Measurements from ENCODE around the gene EIF3K.
A peak's percentile ranks its signal among the peaks of the same experiment; 100 is the strongest.

Gene EIF3K

DNA sequence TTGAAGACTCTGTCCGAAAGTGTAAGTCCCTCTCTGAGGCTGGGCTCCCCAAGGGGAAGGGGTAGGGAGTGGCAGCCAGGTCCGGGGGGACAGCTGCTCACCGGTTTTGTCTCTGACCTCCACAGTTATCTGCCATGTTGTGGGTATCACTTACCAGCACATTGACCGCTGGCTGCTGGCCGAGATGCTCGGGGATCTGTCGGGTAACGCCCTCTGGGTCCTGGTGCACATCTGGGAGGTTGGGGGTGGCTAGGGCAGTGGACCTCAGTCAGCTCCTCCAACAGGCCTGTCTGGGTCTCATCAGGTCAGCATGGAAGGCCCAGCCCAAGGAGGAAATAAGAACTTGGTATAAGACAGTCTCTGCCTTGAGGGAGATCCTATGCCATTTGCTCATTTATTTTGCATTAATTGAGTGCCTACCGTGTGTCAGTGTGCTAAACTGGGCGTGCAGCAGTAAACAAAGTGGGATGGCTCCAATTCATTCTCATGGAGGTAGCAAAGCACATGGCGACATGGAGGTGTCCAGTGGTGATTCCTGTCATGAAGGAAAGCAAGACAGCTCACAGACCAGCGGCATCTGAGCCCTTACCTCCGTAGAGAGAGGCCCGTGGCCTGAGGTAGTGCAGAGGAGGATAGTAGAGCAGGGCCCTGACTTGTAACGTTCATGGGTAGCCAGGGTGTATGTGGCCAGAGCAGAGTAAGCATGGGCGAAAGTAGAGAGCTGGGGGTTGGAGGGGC lies 13.7 kb downstream of the EIF3K start:
- DNase-seq, result no peak
- H3K4me1 Mint-ChIP-seq (ENCODE audit: low read depth), result peaks cover 34% of the 10 kb centered on the region
- H3K36me3 Mint-ChIP-seq (ENCODE audit: low read depth), result peaks cover 87% of the 10 kb centered on the region
- H3K9me3 Mint-ChIP-seq, result no peaks in the 10 kb centered on the region
- H3K27ac Mint-ChIP-seq, result no peak overlapping the region
- H3K4me3 Mint-ChIP-seq, result no peak overlapping the region
- H3K27me3 Mint-ChIP-seq, result no peaks in the 10 kb centered on the region

- H3K9me3 Mint-ChIP-seq, result no peaks in the 10 kb centered on the region
- H3K27ac Mint-ChIP-seq, result peak overlapping the region; percentile 87
- no peak overlapping the region for H3K4me3 Mint-ChIP-seq
- peaks cover 34% of the 10 kb centered on the region for H3K4me1 Mint-ChIP-seq (ENCODE audit: low read depth)
- peaks cover 71% of the 10 kb centered on the region for H3K36me3 Mint-ChIP-seq (ENCODE audit: low read depth)
- H3K27me3 Mint-ChIP-seq, result no peaks in the 10 kb centered on the region
- DNase-seq, result peak; percentile 82
Observed at GRCh38 chr19:38634757-38635482, 15.9 kb downstream of the EIF3K start.

GRCh38 chr19:38635483-38636399 lies 16.8 kb downstream of the EIF3K start:
- Mint-ChIP-seq H3K9me3 (no peaks in the 10 kb centered on the region), H3K36me3 (ENCODE audit: low read depth) (peaks cover 65% of the 10 kb centered on the region), H3K4me3 (no peak overlapping the region), H3K27me3 (no peaks in the 10 kb centered on the region), H3K4me1 (ENCODE audit: low read depth) (peaks cover 34% of the 10 kb centered on the region), H3K27ac (peak overlapping the region; percentile 76)
- DNase-seq, result no peak

GRCh38 chr19:38638461-38638860 lies 19.5 kb downstream of the EIF3K start:
- Mint-ChIP-seq H3K27me3 (no peaks in the 10 kb centered on the region), H3K36me3 (ENCODE audit: low read depth) (peaks cover 39% of the 10 kb centered on the region), H3K4me1 (ENCODE audit: low read depth) (peaks cover 32% of the 10 kb centered on the region), H3K9me3 (no peaks in the 10 kb centered on the region), H3K4me3 (no peak overlapping the region), H3K27ac (no peak overlapping the region)
- no peak for DNase-seq

DNA sequence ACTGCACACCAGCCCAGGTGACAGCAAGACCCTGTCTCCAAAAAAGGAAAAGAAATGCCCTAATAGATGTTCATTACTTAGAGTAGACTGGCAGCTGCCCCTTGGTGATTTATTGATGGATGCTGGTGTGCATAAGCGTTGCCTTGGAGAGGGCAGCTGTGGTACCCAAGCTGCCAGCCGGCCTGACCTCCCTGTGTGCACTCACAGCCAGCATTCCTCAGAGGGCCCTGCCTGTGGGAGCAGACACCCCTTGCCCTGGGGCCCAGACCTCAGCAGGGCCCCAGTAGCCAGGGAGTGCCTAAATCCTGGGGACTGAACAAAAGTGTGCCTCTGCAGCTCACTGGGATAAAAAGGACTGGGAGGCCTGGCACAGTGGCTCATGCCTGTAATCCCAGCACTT lies 20.7 kb downstream of the EIF3K start:
- H3K9me3 Mint-ChIP-seq, result no peaks in the 10 kb centered on the region
- DNase-seq, result no peak
- no peak overlapping the region for H3K27ac Mint-ChIP-seq
- no peak overlapping the region for H3K4me3 Mint-ChIP-seq
- H3K36me3 Mint-ChIP-seq (ENCODE audit: low read depth), result peaks cover 34% of the 10 kb centered on the region
- peaks cover 29% of the 10 kb centered on the region for H3K4me1 Mint-ChIP-seq (ENCODE audit: low read depth)
- H3K27me3 Mint-ChIP-seq, result no peaks in the 10 kb centered on the region

DNA sequence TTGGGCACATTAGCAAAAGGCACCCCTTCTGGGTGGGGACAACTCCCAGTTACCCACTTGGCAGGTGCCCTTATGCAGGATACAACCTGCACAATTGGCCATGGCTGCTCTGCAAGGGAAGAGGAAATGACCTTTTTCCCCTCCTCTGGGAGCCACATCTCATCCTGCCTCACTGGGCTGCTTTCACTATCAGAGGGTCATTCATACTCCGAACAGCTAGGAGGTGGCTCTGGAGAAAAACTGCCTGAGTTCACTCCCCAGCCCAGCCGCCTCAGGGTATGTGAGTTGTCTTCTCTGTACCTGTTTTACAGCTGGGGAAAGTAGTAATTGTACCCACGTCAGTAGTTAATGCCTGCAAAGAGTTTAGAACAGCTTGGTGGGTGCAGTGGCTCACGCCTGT lies 21.4 kb downstream of the EIF3K start:
- peaks cover 27% of the 10 kb centered on the region for H3K36me3 Mint-ChIP-seq (ENCODE audit: low read depth)
- peaks cover 23% of the 10 kb centered on the region for H3K4me1 Mint-ChIP-seq (ENCODE audit: low read depth)
- no peak overlapping the region for H3K27ac Mint-ChIP-seq
- H3K4me3 Mint-ChIP-seq, result no peak overlapping the region
- no peaks in the 10 kb centered on the region for H3K9me3 Mint-ChIP-seq
- DNase-seq, result no peak
- no peaks in the 10 kb centered on the region for H3K27me3 Mint-ChIP-seq

- Mint-ChIP-seq H3K4me1 (ENCODE audit: low read depth) (peaks cover 7% of the 10 kb centered on the region), H3K4me3 (no peak overlapping the region), H3K36me3 (ENCODE audit: low read depth) (peaks cover 9% of the 10 kb centered on the region), H3K27me3 (no peaks in the 10 kb centered on the region), H3K27ac (no peak overlapping the region), H3K9me3 (no peaks in the 10 kb centered on the region)
- no peak for DNase-seq
Observed at GRCh38 chr19:38642176-38642575, 23.2 kb downstream of the EIF3K start.

DNA sequence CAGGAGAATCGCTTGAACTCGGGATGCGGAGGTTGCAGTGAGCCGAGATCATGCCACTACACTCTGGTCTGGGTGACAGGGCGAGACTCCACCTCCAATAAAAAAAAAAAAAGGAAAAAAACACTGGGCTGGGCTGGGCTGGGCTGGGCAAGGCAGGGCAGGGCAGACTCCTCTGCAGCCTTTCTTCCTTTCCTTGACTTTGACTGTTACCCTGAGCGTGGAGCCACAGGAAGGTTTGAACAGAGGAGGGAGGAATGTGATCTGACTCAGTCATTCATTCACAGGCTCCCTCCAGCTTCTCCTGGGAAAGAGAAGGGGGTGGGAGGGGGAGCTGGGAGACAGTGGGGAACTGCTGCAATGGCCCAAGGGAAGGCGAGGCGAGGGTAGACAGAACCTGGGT lies 25.7 kb downstream of the EIF3K start:
- peaks cover 3% of the 10 kb centered on the region for H3K27me3 Mint-ChIP-seq
- H3K27ac Mint-ChIP-seq, result no peak overlapping the region
- no peak overlapping the region for H3K4me3 Mint-ChIP-seq
- no peaks in the 10 kb centered on the region for H3K9me3 Mint-ChIP-seq
- DNase-seq, result no peak
- peaks cover 15% of the 10 kb centered on the region for H3K4me1 Mint-ChIP-seq (ENCODE audit: low read depth)
- peaks cover 18% of the 10 kb centered on the region for H3K36me3 Mint-ChIP-seq (ENCODE audit: low read depth)

GRCh38 chr19:38647368-38647965 lies 28.5 kb downstream of the EIF3K start, which contains the start of gene ACTN4:
Gene ACTN4 (plus strand): TSS chr19:38647649. CDS start chr19:38647746, 97 bp downstream.
- H3K36me3 Mint-ChIP-seq (ENCODE audit: low read depth), result peaks cover 28% of the 10 kb centered on the region
- H3K4me1 Mint-ChIP-seq (ENCODE audit: low read depth), result peaks cover 42% of the 10 kb centered on the region
- peak within 1 kb of the TSS; percentile 98 for H3K4me3 Mint-ChIP-seq
- DNase-seq, result peak; percentile 100
- H3K9me3 Mint-ChIP-seq, result no peaks in the 10 kb centered on the region
- H3K27me3 Mint-ChIP-seq, result peaks cover 7% of the 10 kb centered on the region
- peak within 1 kb of the TSS; percentile 90 for H3K27ac Mint-ChIP-seq

DNA sequence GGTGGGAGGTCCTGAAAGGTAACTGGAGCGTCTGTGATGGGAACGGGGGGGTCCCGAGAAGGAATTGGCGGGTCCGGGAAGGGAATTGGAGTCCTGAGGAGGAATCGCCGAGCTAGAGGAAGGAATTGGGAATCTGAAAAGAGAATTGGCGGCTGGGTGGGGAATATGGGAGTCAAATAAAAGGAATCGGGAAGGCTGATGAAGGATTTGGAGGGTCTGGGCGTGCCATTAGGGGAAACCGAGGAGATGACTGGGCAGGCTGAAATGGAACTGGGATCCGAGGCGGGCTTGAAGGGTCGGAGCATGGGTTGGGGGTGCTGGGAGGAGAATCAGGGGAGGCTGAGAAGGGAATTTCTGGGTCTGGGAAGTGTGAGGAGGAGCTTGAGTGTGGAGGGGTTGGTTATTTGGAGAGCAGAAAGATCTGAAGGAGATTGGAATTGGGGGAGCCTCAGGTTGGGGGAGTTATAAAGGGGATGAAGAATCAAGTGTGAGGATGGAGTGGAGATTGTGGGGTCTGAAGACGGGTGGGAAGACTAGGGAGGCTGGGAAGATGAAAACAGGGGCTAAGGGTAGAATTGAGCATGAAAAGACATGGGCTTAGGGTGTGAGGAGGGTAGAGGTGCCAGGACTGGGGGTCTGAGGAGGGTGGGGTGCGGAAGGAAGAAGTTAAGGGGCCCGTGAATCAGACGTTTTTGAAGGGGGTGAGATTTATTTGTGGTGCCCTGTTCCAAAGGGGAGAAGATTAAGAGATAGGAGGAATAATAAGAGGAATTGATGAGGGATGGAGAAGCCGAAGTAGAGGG lies 29.2 kb downstream of the EIF3K start:
- peaks cover 47% of the 10 kb centered on the region for H3K4me1 Mint-ChIP-seq (ENCODE audit: low read depth)
- H3K4me3 Mint-ChIP-seq, result peak overlapping the region; percentile 98
- peaks cover 31% of the 10 kb centered on the region for H3K36me3 Mint-ChIP-seq (ENCODE audit: low read depth)
- DNase-seq, result no peak
- H3K9me3 Mint-ChIP-seq, result no peaks in the 10 kb centered on the region
- H3K27me3 Mint-ChIP-seq, result peaks cover 8% of the 10 kb centered on the region
- peak overlapping the region; percentile 90 for H3K27ac Mint-ChIP-seq

- Mint-ChIP-seq H3K27ac (peak overlapping the region; percentile 90), H3K9me3 (no peaks in the 10 kb centered on the region), H3K4me1 (ENCODE audit: low read depth) (peaks cover 54% of the 10 kb centered on the region), H3K4me3 (peak overlapping the region; percentile 98), H3K36me3 (ENCODE audit: low read depth) (peaks cover 38% of the 10 kb centered on the region), H3K27me3 (peaks cover 8% of the 10 kb centered on the region)
- no peak for DNase-seq
Observed at GRCh38 chr19:38648769-38649304, 29.8 kb downstream of the EIF3K start.

GRCh38 chr19:38649305-38650171 lies 30.6 kb downstream of the EIF3K start:
- peaks cover 58% of the 10 kb centered on the region for H3K4me1 Mint-ChIP-seq (ENCODE audit: low read depth)
- DNase-seq, result no peak
- peaks cover 43% of the 10 kb centered on the region for H3K36me3 Mint-ChIP-seq (ENCODE audit: low read depth)
- no peaks in the 10 kb centered on the region for H3K9me3 Mint-ChIP-seq
- H3K27me3 Mint-ChIP-seq, result peaks cover 8% of the 10 kb centered on the region
- H3K27ac Mint-ChIP-seq, result peak overlapping the region; percentile 24
- peak overlapping the region; percentile 98 for H3K4me3 Mint-ChIP-seq

All from activated T-cell treated with anti-CD3 and anti-CD28 coated beads, Interleukin-2, amount 50 U/mL, for 24 hours (primary cell).